HG03521 (cell line): ENCODE measurements around the gene EFHC1.
"Not testable (repeated sequence)": the region's sequence is repeated elsewhere in the genome, so short reads cannot be mapped to it uniquely, and the experiment has no call there.

Experiments
- ATAC-seq: cut with Tn5 transposase; IDR thresholded peaks from one replicate; pipeline ENCODE4 v1.9.1; 2021; ENCODE audit warnings: mild to moderate bottlenecking, moderate library complexity; ENCODE audit not compliant: unreplicated experiment

Gene EFHC1

DNA sequence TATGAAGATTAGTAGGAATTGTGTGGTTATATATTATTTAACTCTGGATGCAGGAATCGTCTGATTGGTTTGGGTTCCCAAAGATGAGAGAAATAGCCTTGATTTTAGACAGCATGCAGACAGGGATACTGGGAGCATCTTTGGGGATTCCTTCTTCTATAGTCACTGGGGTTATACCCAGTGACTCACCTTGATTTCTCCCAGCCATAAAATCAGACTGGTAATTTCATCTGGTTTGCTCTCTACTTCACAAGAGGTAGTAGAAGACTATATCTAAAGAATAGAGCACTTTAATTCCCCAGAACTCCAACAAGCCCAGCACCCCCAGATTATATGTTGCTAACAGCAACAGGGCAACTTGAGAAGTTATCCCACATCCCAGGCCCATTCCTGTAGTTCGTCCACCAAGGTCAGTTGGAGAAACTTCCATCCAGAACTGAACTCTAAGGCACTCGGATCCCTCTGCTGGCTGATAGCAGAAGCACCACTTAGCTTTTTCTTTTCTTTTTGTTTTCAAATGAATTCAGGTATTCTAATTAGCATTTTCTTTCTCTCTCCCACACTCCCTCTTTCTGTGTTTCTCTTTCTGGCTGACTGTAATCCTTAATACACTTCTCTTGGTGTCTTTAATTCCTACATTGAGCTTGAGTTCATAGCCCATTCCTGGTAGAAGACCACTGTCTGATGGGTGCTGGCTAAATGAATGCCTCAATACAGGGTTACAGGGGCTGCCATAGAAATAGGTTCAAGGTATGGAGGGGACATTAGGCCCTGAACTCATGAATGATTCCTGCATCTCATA is 20.4 kb upstream of the EFHC1 start:
- no peak for ATAC-seq

DNA sequence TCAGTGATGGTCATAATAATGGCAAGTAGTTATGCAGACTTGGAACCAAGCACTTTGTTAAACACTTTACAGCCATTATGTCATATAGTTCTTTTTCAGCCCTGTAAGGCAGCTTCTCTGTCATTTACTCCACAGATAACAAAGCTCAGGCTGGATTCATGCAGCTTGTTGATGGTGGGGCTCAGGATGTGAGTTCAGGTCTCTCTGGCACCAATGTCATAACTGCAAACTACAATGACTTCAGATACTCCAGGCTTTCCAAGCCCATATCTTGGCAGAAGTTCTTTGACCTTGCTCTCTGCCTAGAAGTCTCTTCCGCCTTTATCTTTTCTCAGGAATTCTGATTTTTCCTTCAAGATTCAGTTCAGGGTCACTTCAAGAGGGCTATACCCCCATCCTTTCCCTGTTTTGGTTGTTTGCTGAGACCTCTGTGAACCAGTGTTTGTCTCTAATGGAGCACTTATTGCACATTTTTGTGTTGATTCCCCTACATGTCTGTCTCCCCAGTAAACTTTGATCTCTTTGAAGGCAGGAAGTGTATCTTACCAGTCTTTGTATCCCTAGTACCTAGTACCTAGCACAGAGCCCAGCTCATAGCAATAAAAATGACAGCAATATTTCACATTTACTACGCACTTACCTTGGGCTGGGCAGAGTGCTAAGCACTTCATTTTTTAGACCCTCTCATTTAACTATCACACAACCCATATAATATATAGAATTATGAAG is 19.7 kb upstream of the EFHC1 start:
- ATAC-seq: no peak

DNA sequence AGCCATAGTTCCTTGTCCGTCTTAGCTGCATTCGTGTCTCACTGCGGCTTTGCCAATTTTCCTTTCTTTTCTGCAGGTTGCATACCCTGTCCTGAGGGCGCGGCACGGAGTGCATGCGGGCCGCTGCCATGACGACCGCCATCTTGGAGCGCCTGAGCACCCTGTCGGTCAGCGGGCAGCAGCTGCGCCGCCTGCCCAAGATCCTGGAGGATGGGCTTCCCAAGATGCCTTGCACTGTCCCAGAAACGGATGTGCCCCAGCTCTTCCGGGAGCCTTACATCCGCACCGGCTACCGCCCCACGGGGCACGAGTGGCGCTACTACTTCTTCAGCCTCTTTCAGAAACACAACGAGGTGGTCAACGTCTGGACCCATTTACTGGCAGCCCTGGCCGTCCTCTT is 17.1 kb upstream of the EFHC1 start:
- no peak for ATAC-seq

DNA sequence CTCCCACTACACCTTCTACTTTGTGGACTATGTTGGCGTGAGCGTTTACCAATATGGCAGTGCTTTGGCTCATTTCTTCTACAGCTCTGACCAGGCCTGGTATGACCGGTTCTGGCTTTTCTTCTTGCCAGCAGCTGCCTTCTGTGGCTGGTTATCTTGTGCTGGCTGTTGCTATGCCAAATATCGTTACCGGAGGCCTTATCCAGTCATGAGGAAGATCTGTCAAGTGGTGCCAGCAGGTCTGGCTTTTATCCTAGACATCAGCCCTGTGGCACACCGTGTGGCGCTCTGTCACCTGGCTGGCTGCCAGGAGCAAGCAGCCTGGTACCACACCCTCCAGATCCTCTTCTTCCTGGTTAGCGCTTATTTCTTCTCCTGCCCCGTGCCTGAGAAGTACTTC is 16.5 kb upstream of the EFHC1 start:
- ATAC-seq: no peak

DNA sequence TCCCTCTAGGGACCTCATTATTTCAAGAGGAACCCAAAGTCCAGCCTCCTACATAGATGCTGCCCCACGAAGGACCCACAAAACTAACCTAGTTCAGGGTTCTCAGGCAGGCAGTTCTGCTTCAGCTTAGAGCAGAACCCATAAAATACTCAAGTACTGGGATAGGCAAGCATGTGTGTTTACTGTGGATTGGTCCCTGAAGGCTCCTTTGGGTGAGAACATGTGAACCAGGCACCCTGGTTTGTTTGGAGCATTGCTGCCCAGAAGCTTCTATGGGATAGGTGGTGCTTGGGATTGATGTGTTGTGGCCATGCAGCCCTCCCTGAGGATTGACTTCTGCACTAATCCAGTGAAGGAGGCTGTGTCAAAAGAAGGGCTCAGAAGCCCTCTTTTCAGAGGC is 14.9 kb upstream of the EFHC1 start:
- no peak for ATAC-seq

DNA sequence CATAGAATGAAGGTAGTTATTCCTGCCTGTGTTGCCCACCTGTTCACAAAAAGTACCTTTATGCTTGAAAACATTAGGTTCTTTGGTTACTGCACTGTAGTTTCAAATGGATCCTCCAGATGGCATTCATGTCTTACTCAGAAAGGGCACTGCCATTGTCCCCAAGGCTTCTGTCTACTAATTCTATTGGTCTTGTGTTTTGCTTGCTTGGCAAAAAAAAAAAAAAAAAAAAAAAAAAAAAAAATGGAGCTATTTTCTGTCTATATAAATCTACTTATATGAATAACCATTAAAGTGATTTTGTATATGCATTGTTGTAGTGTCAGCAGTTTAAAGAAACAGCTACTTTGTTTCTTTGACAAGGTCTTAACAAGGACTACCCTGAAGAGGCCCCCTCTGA is 12.7 kb upstream of the EFHC1 start:
- no peak for ATAC-seq

DNA sequence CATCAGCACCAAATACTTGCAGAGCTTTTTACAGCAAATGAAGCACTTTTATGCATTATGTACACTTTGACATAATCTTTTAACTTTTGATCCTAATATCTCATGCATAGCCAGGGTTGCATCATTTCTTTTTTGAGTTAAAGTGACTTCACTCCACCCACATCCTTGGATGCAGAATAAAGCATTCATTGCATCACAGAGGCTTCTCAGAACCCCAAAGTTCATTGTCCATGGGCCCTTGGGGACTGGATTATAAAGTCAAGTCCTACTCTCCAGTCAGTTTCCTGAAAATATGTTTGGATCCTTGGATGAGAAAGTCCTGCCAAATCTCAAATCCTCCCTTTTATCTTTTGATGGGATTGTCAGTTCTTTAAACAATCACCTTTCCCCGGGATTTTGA is 10.6 kb upstream of the EFHC1 start:
- ATAC-seq: no peak

DNA sequence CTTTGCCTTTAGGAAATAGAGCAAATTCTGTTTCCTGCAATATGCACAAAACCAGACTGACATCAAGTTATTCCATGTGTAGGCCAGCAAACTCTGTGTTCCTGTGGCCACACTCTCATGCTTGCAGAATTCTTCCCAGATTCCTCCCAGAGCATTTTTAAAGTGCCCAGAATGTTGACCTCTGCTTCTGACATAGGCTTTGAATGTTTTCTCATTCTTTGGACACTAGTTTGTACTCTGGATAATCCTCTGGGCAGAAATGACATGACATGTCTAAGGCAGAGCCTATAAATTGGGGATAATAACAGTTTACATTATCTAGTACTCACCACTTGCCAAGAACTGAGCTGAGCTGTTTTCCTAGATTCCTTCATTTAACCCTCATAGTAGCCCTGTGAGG is 9.2 kb upstream of the EFHC1 start:
- no peak for ATAC-seq

DNA sequence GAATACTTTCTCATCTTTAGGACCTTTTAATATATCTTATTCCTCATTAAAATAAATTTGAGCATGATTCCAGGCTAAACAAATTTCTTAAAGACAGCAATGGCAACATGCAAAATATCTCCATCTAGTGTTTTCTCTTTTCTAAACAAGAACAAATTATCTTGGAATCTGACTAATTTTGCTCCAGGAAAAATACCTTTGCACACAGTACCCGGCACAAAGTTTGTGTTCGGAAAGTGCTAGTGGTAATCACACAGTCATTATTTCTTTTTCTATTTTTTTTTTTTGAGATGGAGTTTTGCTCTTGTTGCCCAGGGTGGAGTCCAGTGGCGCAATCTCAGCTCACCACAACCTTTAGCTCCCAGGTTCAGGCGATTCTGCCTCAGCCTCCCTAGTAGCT is 8.2 kb upstream of the EFHC1 start:
- ATAC-seq: no peak

DNA sequence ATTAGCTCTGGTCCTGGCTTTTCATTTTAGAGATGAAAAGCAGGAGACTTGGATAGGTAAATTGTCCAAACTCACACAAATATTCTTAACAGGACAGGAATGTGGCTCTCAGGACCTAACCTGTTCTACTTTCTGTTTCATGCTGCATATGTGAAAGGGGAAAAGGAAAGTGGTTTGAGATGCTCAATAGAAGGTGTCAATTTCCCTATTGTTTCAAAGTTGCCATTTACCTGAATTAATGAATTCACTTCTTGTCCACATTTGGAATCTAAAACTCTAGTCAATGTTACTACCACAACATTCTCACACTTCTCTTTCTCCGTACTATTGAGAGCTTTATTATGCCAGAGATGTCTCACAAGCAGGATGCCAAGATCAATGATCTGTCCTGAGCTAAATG is 4.8 kb upstream of the EFHC1 start:
- no peak for ATAC-seq

DNA sequence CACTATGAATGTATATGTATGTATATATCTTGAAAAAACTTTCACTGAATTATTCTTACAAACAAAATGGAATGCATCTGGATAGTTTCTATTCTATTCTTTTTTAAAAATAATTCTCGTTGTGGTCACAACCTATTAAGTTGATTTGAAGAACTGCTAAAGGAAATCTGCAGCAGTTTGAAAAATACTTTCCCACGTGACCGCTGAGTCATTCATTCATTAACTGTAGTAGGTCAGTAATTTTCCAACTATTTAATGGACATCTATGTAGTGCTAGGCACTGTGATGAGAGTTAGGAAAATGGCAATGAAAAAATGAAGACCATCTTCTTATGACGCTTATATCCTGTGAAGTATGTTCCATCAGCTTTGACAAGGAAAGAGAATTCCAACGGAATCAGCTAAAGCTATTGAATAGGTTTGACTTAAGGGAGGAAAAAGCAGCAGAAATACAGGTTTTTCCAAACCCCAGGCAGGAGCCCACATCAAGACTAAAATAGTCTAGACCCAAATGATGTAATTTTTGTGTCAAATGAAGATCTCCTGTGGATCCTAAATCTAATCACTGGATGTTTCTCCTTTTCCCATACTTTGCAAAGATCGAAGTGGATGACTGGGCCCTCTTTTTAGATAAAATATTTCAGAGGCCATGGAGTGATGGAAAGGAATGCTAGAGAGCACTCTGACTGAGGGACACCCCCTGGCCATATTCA is 4.1 kb upstream of the EFHC1 start:
- ATAC-seq: no peak

DNA sequence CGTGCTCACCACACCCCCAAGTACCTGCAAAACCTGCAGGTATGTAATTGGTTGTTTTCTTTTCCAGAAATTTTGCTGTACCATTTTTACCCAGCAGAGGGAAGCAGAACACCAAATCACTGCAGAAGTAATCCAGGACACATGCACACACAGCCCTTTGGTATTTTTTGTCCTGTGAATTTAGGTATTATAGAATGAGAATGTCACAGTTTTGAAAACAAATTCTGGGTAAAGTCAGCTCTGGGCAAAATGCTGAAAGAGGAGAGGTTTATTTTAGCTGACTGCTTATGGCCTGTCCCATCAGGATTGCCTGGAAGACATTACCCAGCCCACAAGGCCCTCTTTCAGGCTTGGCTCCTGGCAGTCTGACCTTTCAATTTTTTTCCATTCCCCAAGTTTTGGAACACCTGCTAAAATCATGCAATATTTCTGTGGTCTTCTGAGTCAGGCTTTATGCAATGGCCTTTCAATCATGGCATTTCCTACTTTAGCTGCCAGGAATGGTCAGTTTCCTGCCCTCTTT is 3.5 kb upstream of the EFHC1 start:
- ATAC-seq: no peak

DNA sequence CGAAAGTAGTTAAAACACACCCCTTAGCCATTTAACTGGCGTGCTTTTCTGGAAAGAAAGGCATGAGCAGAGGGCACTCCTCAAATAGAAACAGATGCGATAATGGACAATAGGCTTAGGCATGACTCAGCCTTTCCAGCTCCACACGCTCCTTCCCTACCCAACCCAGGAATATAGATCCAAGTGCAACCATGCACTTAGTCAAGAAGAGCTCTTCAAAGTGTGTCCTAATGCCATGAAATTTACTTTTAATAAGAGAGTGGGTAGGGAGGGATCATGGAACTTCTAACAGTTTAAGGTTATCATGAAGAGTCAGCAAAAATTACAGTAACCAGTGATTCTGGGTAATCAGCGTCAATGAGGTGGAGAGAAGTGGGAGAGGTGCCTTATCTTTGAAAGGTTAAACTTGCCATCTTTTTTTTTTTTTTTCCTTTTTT is 2.4 kb upstream of the EFHC1 start:
- no peak for ATAC-seq

DNA sequence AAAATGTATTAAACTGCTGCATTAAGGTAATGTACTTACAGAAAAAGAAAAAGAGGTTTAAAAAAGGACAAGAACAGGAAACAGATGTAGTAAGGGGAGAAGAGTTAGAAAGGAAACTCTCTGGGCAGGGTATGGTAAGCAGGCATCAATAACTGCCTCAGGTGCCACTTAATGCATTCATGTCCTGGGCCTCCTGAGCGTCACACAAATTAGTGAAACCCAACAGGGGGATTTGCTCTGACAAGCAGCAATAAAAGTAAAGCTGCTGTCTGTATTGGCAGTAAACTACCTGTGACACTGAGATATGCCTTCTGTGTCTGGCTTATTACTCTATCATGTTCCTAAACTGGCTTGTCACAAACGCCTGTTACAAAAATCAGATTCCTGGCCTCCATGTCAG is 1.5 kb upstream of the EFHC1 start:
- no peak for ATAC-seq

DNA sequence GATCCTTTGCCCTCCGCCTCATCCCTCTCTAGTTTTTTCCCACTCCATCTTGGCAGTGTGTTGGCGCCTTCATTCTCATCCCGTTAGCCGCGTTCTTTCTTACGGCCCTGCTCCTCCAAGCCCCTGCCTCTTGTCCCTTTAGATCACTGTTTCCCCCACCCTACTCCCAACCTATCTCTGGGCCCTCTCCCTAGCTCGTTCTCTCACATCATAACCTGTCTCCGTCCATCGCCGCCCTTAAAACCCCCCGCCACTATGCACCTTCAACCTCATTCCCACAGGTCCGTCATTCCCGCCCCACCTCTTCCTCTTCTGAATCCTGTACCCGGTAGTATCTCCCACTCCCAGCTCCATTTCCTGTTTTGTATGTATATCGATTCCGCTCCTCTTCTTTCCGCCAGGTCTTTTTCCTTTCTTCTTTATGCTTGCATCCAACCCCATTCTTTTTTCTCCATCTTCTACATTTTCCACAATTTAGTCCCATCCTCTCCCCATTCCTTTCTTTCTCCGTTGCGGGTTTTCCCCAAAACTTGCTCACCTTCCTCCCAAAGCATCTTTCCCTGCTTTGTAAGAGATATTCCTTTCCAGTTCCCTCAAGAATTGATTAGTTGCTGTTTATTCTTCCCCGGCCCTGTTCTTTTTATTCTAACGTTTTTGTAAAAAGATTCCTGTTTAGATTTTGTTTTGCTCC is 671 bp downstream of the EFHC1 start:
- no peak for ATAC-seq

DNA sequence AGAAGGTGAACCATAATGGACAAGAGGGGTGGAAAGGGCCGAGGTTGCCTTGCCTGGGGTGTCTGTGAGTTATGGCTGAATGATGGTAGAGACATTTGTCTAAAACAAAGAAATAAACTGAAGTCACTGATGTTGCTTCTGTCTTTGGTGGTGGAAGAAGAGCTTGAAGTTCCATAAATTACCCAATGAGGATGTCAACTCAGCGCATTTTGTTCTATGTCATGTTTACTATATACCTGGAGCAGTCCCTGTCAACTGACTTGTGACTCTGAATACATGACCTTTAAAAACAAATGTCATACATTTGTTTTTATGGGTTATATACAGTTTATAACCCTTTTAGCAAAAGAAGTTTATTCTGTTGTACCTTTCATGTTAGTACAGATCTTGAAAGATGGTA is 2.0 kb downstream of the EFHC1 start:
- ATAC-seq: no peak

DNA sequence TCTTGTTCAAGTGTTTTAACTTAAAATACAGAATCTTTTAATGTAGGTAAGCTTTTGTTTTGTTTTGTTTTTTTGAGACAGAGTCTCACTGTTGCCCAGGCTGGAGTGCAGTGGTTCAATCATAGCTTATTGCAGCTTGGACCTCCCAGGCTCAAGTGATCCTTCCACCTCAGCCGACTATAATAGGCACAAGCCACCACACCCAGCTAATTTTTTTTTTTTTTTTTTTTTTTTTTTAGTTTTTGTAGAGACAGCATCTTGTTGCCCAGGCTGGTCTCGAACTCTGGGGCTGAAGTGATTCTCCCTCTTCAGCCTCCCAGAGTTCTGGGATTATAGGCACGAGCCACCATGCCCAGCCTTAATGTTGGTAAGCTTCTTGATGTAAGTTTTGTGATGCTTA is 3.3 kb downstream of the EFHC1 start:
- no peak for ATAC-seq

DNA sequence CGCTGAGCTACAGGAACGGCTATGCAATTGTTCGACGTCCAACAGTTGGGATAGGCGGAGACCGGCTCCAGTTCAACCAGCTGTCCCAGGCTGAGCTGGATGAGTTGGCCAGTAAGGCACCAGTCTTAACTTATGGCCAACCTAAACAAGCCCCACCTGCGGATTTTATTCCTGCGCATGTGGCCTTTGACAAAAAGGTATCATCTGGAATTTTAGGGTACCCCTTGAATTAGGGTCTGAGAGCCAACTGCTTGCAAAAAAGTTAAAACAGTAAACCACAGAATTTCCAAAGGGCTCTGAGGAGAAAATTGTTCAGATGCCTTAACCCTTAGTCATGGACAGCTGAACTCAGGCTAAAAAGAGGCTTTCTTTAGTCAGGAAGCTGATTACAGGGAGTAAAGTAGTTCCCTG is 3.8 kb downstream of the EFHC1 start:
- ATAC-seq: no peak

DNA sequence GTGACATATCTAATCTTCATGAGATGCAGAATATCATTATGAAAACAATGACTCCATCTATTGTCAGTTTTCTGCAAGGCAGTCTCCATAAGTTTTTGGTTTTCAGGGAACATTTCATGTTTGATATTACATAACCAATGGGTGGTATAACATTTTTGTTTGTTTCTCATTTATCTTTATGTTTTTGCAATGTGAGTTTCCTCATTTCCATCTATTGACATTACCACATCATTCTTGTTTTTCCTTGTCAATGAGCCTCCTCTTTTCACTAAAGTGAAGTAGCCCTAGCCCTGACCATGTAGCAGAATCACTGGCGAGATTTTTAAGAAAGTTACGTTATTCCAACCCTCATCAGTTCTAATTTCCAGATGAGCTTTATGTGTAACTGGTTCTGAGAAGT is 4.4 kb downstream of the EFHC1 start:
- ATAC-seq: no peak

DNA sequence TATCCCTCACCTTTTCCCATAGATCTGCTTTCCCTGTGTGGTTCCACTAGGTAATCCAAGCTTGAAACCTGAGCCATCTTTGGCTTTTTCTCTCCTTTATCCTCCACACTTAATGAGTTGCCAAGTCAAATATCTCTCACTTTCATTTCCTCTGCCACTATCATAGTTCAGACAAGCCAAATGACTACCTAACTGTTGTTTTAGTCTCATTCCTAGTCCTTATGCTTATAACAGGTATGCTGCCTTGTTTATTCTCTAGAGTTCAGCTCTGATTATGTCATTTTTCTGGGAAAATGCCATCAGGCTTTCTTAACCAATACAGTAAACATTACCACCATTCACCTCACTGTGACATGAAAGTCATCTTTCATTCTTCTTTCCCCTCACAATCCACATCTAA is 6.5 kb downstream of the EFHC1 start:
- ATAC-seq: no peak

DNA sequence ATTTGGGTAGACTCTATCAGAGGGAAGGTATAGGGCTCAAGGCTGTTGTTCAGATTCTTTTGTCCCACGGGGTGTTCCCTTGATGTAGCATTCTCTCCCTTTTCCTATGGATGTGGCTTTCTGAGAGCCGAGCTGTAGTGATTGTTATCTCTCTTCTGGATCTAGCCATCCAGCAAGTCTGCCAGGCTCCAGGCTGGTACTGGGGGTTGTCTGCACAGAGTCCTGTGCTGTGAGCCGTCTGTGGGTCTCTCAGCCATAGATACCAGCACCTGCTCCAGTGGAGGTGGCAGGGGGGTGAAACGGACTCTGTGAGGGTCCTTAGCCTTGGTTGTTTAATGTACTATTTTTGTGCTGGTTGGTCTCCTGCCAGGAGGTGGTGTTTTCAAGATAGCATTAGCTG is 13.2 kb downstream of the EFHC1 start:
- ATAC-seq: not testable (repeated sequence)
